Renal pelvis (tissue), 3 donors: ENCODE measurements around the gene POTEJ. TPM values are rescaled to one million over a fixed set of nuclear protein-coding genes. Genes with fewer than 3 reads are reported as not detected.

Source experiments
- polyA plus RNA-seq, 3 donors: library from polyadenylated mRNA; unstranded; fragments of 120-200 nt; gene quantifications; one replicate each; pipeline ENCODE4 v1.2.1, GENCODE V29; 2013; ENCODE audit not compliant: insufficient read length in 3 of 3

POTEJ gene
- polyA plus RNA-seq, 3 donors = not detected

Other genes with a start within 250 kb of the POTEJ start
- gene POTEI, start 102.1 kb upstream of the POTEJ start, polyA plus RNA-seq = under 1 TPM; 0.16 to 0.50 (median 0.21) TPM
- gene CFC1B, start 90.2 kb upstream of the POTEJ start, polyA plus RNA-seq = not detected
- gene CFC1, start 11.9 kb upstream of the POTEJ start, polyA plus RNA-seq = not detected
- not detected for gene GPR148, start 117.6 kb downstream of the POTEJ start, polyA plus RNA-seq
- under 1 TPM in 1 of 3 donors, not detected in 2; 0.03 TPM for gene AMER3, start 144.1 kb downstream of the POTEJ start, polyA plus RNA-seq
- gene ARHGEF4, start 225.5 kb downstream of the POTEJ start, polyA plus RNA-seq = 1 to 10 TPM; 6.5 to 8.4 (median 8.0) TPM